GM12865 (cell line): Measurements from ENCODE around the gene SEMA3G.

ENCODE experiments used
- DNase-seq: peaks from one replicate; pipeline ENCODE4 v3.0.0; 2010; ENCODE audit warnings: low read depth
- H3K4me3 ChIP-seq: 2 replicates; pipeline ENCODE4 v1.5.1; 2011; ENCODE audit warnings: mild to moderate bottlenecking, low read depth, low read length, control low read depth
- CTCF ChIP-seq: IDR thresholded peaks from 2 replicates; pipeline ENCODE4 v1.5.1; 2011; ENCODE audit warnings: low read length, control low read depth, low read depth, inconsistent platforms; ENCODE audit not compliant: insufficient read depth; ENCODE audit errors: missing control alignments

SEMA3G gene

GRCh38 chr3:52401551-52401950 lies 43.4 kb downstream of the SEMA3G start:
- no peak for DNase-seq

GRCh38 chr3:52401021-52401420 lies 43.9 kb downstream of the SEMA3G start:
- no peak for DNase-seq
- TF ChIP-seq CTCF = no peak
- no peak overlapping the region for H3K4me3 ChIP-seq

More at GRCh38 chr3:52401551-52401950, 43.4 kb downstream of the SEMA3G start:
- H3K4me3 ChIP-seq = no peak overlapping the region
- no peak for TF ChIP-seq CTCF

GRCh38 chr3:52400275-52400793 lies 44.6 kb downstream of the SEMA3G start:
- no peak for TF ChIP-seq CTCF
- no peak overlapping the region for H3K4me3 ChIP-seq
- DNase-seq = no peak

- DNase-seq = no peak
- no peak overlapping the region for H3K4me3 ChIP-seq
- no peak for TF ChIP-seq CTCF
These were observed 45.3 kb downstream of the SEMA3G start for GRCh38 chr3:52399593-52399992.

- no peak for DNase-seq
- no peak overlapping the region for H3K4me3 ChIP-seq
- TF ChIP-seq CTCF = no peak
These were observed 45.8 kb downstream of the SEMA3G start for GRCh38 chr3:52399131-52399530.

- H3K4me3 ChIP-seq = no peak overlapping the region
- DNase-seq = no peak
- no peak for TF ChIP-seq CTCF
These were observed 46.2 kb downstream of the SEMA3G start for GRCh38 chr3:52398670-52399081.

GRCh38 chr3:52397676-52398399 lies 47.1 kb downstream of the SEMA3G start:
- DNase-seq = no peak
- H3K4me3 ChIP-seq = no peak overlapping the region
- TF ChIP-seq CTCF = no peak
